HepG2 (cell line): ENCODE measurements around the gene NME2. TPM values are rescaled to one million over a fixed set of nuclear protein-coding genes. Genes with fewer than 3 reads are reported as not detected.

Source experiments
- ATF4 ChIP-seq, 2 experiments: fragments of 450-650 bp in 1 of 2; sonication (generic) in 1 of 2; formaldehyde crosslinking; IDR thresholded peaks; 2 replicates each; pipeline versions ENCODE4 v1.5.0 to v1.8.0; 2020 to 2022; ENCODE audit warnings: mild to moderate bottlenecking in 1 of 2, missing genetic modification reagents in 1 of 2
- ATM ChIP-seq: fragments of 450-650 bp; IDR thresholded peaks from 2 replicates; pipeline ENCODE4 v1.7.1; 2017; ENCODE audit warnings: mild to moderate bottlenecking, borderline replicate concordance
- CTCF ChIP-seq: sonication (generic); formaldehyde crosslinking; IDR thresholded peaks from 2 replicates; pipeline ENCODE4 v1.5.0; 2020; ENCODE audit warnings: mild to moderate bottlenecking, missing genetic modification reagents, moderate library complexity
- DR1 ChIP-seq: sonication (generic); formaldehyde crosslinking; IDR thresholded peaks from 2 replicates; pipeline ENCODE4 v1.8.0; 2021; ENCODE audit warnings: mild to moderate bottlenecking, missing genetic modification reagents, inconsistent platforms
- ELF1 ChIP-seq: sonication (generic); formaldehyde crosslinking; IDR thresholded peaks from 2 replicates; pipeline ENCODE4 v1.4.0; 2020; ENCODE audit warnings: missing genetic modification reagents
- ESRRA ChIP-seq: sonication (generic); formaldehyde crosslinking; IDR thresholded peaks from 2 replicates; pipeline ENCODE4 v1.5.1; 2020; ENCODE audit warnings: mild to moderate bottlenecking, low read depth, missing genetic modification reagents
- FLYWCH1 ChIP-seq: sonication (generic); formaldehyde crosslinking; IDR thresholded peaks from 2 replicates; pipeline ENCODE4 v1.8.1; 2023; ENCODE audit warnings: mild to moderate bottlenecking, missing genetic modification reagents
- GABPB1 ChIP-seq: IDR thresholded peaks from 2 replicates; pipeline ENCODE4 v1.6.1; 2016; ENCODE audit warnings: mild to moderate bottlenecking, missing genetic modification reagents, moderate library complexity, missing compliant biosample characterization
- GTF3A ChIP-seq: sonication (generic); formaldehyde crosslinking; conservative IDR thresholded peaks from 2 replicates; pipeline ENCODE4 v1.4.0; 2020; ENCODE audit warnings: mild to moderate bottlenecking, missing genetic modification reagents
- HMG20A ChIP-seq: IDR thresholded peaks from 2 replicates; pipeline ENCODE4 v1.6.1; 2016; ENCODE audit warnings: borderline replicate concordance
- KAT7 ChIP-seq: IDR thresholded peaks from 2 replicates; pipeline ENCODE4 v1.6.1; 2018; ENCODE audit warnings: borderline replicate concordance, missing compliant biosample characterization
- PHF21A ChIP-seq: sonication (generic); formaldehyde crosslinking; IDR thresholded peaks from 2 replicates; pipeline ENCODE4 v1.5.0; 2020; ENCODE audit warnings: mild to moderate bottlenecking, missing genetic modification reagents
- SOX13 ChIP-seq, 3 experiments: fragments of 450-650 bp in 1 of 3; sonication (generic) in 1 of 3; formaldehyde crosslinking in 1 of 3; IDR thresholded peaks in 2 of 3; conservative IDR thresholded peaks in 1 of 3; 2 replicates each; pipeline versions ENCODE4 v1.5.0 to v1.6.1; 2016 to 2020; ENCODE audit warnings: antibody characterized with exemption in 1 of 3, mild to moderate bottlenecking in 1 of 3, missing compliant biosample characterization in 1 of 3, missing genetic modification reagents in 1 of 3, moderate library complexity in 1 of 3
- SOX5 ChIP-seq: IDR thresholded peaks from 2 replicates; pipeline ENCODE4 v1.6.1; 2016; ENCODE audit warnings: borderline replicate concordance
- SRSF9 ChIP-seq: fragments of 200-400 bp; formaldehyde crosslinking; IDR thresholded peaks from 2 replicates; pipeline ENCODE4 v1.6.1; 2018; ENCODE audit warnings: borderline replicate concordance, mild to moderate bottlenecking, low read depth, low read length; ENCODE audit not compliant: insufficient read depth, poor library complexity, severe bottlenecking
- TERF1 ChIP-seq: sonication (generic); formaldehyde crosslinking; IDR thresholded peaks from 2 replicates; pipeline ENCODE4 v1.8.0; 2022; ENCODE audit warnings: mild to moderate bottlenecking, missing genetic modification reagents, moderate library complexity
- THRA ChIP-seq: sonication (generic); formaldehyde crosslinking; IDR thresholded peaks from 2 replicates; pipeline ENCODE4 v1.4.0; 2020; ENCODE audit warnings: missing genetic modification reagents, borderline replicate concordance
- TSC22D2 ChIP-seq: sonication (generic); formaldehyde crosslinking; IDR thresholded peaks from 2 replicates; pipeline ENCODE4 v1.5.1; 2020; ENCODE audit warnings: missing genetic modification reagents, mild to moderate bottlenecking, borderline replicate concordance
- ZFP62 ChIP-seq: sonication (generic); formaldehyde crosslinking; IDR thresholded peaks from 2 replicates; pipeline ENCODE4 v1.4.0; 2020; ENCODE audit warnings: missing genetic modification reagents
- ZNF180 ChIP-seq: sonication (generic); formaldehyde crosslinking; IDR thresholded peaks from 2 replicates; pipeline ENCODE4 v1.4.0; 2020; ENCODE audit warnings: low read depth, missing genetic modification reagents, borderline replicate concordance
- ZNF30 ChIP-seq: sonication (generic); formaldehyde crosslinking; IDR thresholded peaks from 2 replicates; pipeline ENCODE4 v1.5.0; 2020; ENCODE audit warnings: mild to moderate bottlenecking, missing genetic modification reagents
- ZNF337 ChIP-seq: sonication (generic); formaldehyde crosslinking; IDR thresholded peaks from 2 replicates; pipeline ENCODE4 v1.5.1; 2020; ENCODE audit warnings: missing genetic modification reagents, low read depth, mild to moderate bottlenecking, borderline replicate concordance
- ZNF33A ChIP-seq: sonication (generic); formaldehyde crosslinking; IDR thresholded peaks from 2 replicates; pipeline ENCODE4 v1.5.1; 2020; ENCODE audit warnings: missing genetic modification reagents, mild to moderate bottlenecking, moderate library complexity, borderline replicate concordance
- ZNF629 ChIP-seq: sonication (generic); formaldehyde crosslinking; conservative IDR thresholded peaks from 2 replicates; pipeline ENCODE4 v1.5.0; 2020; ENCODE audit warnings: missing genetic modification reagents
- ZNF709 ChIP-seq: sonication (generic); formaldehyde crosslinking; IDR thresholded peaks from 2 replicates; pipeline ENCODE4 v1.5.0; 2020; ENCODE audit warnings: mild to moderate bottlenecking, missing genetic modification reagents
- ZNF792 ChIP-seq: IDR thresholded peaks from 2 replicates; pipeline ENCODE4 v1.6.1; 2016
- ZNF839 ChIP-seq: sonication (generic); formaldehyde crosslinking; IDR thresholded peaks from 2 replicates; pipeline ENCODE4 v1.4.0; 2020; ENCODE audit warnings: missing genetic modification reagents, mild to moderate bottlenecking, borderline replicate concordance
- polyA plus RNA-seq, 8 experiments: library from polyadenylated mRNA; depleted of rRNA in 3 of 8; stranded (reverse) in 7 of 8; unstranded in 1 of 8; fragments of >200 nt; fragmentation: Illumina TruSeq in 4 of 8; extraction: Trizol in 4 of 8; gene quantifications; 2 replicates each; pipeline versions ENCODE4 v1.2.1 to v1.2.3, GENCODE V29; 2011 to 2016; ENCODE audit warnings: low read depth in 4 of 8, missing spikeins in 1 of 8, mixed read lengths in 1 of 8; ENCODE audit not compliant: insufficient read depth in 1 of 8
- total RNA-seq, 5 experiments: library from RNA; depleted of rRNA; stranded (reverse); fragments of >200 nt; fragmentation: Illumina TruSeq; extraction: Trizol; gene quantifications; 2 replicates each; pipeline ENCODE4 v1.2.3, GENCODE V29; 2016; ENCODE audit warnings: low read depth in 1 of 5

NME2 gene
- total and polyA plus RNA-seq, 2 of the 13 experiments (the other 11 are each of a cell fraction or from before 2014, with no cell fraction given), result 790 to 1,213 TPM

GRCh38 chr17:51120357-51120738 is 45.9 kb upstream of the NME2 start (continued):
- TF ChIP-seq CTCF (CRISPR knock-in tag) (peak; percentile 35), SOX5 (CRISPR knock-in tag) (no peak), ELF1 (no peak), ZNF30 (CRISPR knock-in tag) (no peak), TSC22D2 (no peak), SOX13 (IDR thresholded peaks at IDR 0.05) (no peak), SOX13 (CRISPR knock-in tag; conservative IDR thresholded peaks at IDR 0.05 in 1 of 2, IDR thresholded peaks at IDR 0.05 in 1 of 2) (no peak), ZFP62 (CRISPR knock-in tag) (no peak), ESRRA (CRISPR knock-in tag) (no peak; the same call in 1 of the 2 replicates), ZNF180 (CRISPR knock-in tag) (no peak), PHF21A (CRISPR knock-in tag) (no peak), ATF4 (CRISPR knock-in tag; IDR thresholded peaks at IDR 0.05) (no peak), FLYWCH1 (CRISPR knock-in tag) (no peak), SRSF9 (no peak), TERF1 (CRISPR knock-in tag) (no peak), ZNF839 (CRISPR knock-in tag) (no peak), GABPB1 (CRISPR knock-in tag) (peak; percentile 17; the same call in 1 of the 2 replicates), ZNF629 (CRISPR knock-in tag) (no peak), DR1 (CRISPR knock-in tag) (no peak), ZNF709 (CRISPR knock-in tag) (no peak), ZNF33A (no peak), GTF3A (no peak), ATM (no peak), HMG20A (CRISPR knock-in tag) (no peak), KAT7 (CRISPR knock-in tag) (no peak; the same call in 1 of the 2 replicates), ZNF792 (CRISPR knock-in tag) (no peak), THRA (CRISPR knock-in tag) (no peak; the same call in 1 of the 2 replicates), ZNF337 (no peak)
